Nephron progenitor cell (in vitro differentiated cells): ENCODE results near the gene PATJ.
"Not testable (repeated sequence)": the region's sequence is repeated elsewhere in the genome, so short reads cannot be mapped to it uniquely, and the experiment has no call there.

Experiments
- DNase-seq: peaks from one replicate; pipeline ENCODE4 v3.0.0; 2021
- H3K27ac Mint-ChIP-seq: 2 replicates; pipeline ENCODE4 v1.8.0; 2021; ENCODE audit warnings: mild to moderate bottlenecking, moderate library complexity, mixed read lengths
- H3K27me3 Mint-ChIP-seq: 2 replicates; pipeline ENCODE4 v1.8.0; 2021; ENCODE audit warnings: mild to moderate bottlenecking, low read depth, mixed read lengths; ENCODE audit not compliant: poor library complexity
- H3K36me3 Mint-ChIP-seq: 2 replicates; pipeline ENCODE4 v1.8.0; 2021; ENCODE audit warnings: low read depth, mixed read lengths
- H3K4me1 Mint-ChIP-seq: 2 replicates; pipeline ENCODE4 v1.8.0; 2021; ENCODE audit warnings: mixed read lengths
- H3K4me3 Mint-ChIP-seq: 2 replicates; pipeline ENCODE4 v1.8.0; 2021; ENCODE audit warnings: mild to moderate bottlenecking, moderate library complexity, mixed read lengths
- H3K9me3 Mint-ChIP-seq: 2 replicates; pipeline ENCODE4 v1.8.0; 2021; ENCODE audit warnings: mild to moderate bottlenecking, moderate library complexity, mixed read lengths
- TF ChIP-seq, protein P1 (sequence below): fragments of 200-600 bp; sonication (generic); IDR thresholded peaks from 2 replicates; pipeline ENCODE4 v1.5.0; 2021; ENCODE audit warnings: antibody characterized with exemption

PATJ gene

DNA sequence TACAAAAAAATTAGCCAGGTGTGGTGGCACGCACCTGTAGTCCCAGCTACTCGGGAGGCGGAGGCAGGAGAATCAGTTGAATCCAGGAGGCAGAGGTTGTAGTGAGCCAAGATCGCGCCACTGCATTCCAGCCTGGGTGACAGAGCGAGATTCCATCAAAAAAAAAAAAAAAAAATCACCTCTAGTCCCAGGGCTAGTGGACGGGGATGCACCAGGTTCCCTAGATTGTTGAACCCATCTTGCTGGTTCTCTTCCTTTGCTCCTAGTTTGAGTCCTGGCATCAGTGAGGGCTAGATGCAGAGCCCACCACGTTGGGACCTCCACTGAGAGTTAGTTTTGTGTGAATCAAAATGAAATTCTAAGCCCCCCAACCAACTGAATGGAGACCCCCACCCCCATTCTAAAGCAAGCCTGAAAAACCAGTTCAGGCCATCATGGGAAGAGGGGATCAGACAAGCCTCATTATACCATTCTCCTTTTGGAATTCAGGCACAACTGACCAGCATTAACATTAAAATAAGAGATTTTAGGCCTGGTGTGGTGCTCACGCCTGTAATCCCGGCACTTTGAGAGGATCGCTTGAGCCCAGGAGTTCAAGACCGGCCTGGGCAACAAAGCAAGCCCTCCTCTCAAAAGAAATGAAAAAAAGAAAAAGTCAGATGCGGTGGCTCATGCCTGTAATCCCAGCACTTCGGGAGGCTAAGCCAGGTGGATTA, 434.5 kb downstream of the PATJ start:
- no peak for DNase-seq
- Mint-ChIP-seq H3K27ac (no peak overlapping the region), H3K36me3 (no peaks in the 10 kb centered on the region), H3K4me1 (peaks cover 12% of the 10 kb centered on the region), H3K27me3 (peaks cover 14% of the 10 kb centered on the region), H3K9me3 (no peaks in the 10 kb centered on the region), H3K4me3 (no peak overlapping the region)
- TF ChIP-seq, protein P1, sequence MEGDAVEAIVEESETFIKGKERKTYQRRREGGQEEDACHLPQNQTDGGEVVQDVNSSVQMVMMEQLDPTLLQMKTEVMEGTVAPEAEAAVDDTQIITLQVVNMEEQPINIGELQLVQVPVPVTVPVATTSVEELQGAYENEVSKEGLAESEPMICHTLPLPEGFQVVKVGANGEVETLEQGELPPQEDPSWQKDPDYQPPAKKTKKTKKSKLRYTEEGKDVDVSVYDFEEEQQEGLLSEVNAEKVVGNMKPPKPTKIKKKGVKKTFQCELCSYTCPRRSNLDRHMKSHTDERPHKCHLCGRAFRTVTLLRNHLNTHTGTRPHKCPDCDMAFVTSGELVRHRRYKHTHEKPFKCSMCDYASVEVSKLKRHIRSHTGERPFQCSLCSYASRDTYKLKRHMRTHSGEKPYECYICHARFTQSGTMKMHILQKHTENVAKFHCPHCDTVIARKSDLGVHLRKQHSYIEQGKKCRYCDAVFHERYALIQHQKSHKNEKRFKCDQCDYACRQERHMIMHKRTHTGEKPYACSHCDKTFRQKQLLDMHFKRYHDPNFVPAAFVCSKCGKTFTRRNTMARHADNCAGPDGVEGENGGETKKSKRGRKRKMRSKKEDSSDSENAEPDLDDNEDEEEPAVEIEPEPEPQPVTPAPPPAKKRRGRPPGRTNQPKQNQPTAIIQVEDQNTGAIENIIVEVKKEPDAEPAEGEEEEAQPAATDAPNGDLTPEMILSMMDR, result no peak

DNA sequence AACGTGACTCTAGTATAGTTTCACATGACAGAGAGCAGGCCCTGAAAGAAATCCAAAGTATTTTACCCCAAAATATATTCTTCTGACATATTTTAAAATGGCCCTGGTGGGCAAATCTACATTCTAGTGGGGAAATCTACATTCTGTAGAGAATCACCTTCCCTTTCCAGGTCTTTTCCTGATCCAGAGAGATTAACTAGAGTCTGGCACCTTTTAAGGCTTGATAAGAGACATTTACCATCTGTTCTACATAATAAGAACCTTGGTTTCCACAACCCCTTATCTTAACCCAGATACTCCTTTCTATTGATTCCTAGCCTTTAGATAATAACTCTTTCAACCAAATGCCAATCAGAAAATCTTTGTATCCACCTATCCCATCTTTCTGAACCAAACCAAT, 435.3 kb downstream of the PATJ start:
- TF ChIP-seq, protein P1, result no peak
- Mint-ChIP-seq H3K4me1 (peaks cover 19% of the 10 kb centered on the region), H3K27ac (no peak overlapping the region), H3K27me3 (peaks cover 9% of the 10 kb centered on the region), H3K4me3 (no peak overlapping the region), H3K36me3 (no peaks in the 10 kb centered on the region), H3K9me3 (no peaks in the 10 kb centered on the region)
- DNase-seq, result no peak

DNA sequence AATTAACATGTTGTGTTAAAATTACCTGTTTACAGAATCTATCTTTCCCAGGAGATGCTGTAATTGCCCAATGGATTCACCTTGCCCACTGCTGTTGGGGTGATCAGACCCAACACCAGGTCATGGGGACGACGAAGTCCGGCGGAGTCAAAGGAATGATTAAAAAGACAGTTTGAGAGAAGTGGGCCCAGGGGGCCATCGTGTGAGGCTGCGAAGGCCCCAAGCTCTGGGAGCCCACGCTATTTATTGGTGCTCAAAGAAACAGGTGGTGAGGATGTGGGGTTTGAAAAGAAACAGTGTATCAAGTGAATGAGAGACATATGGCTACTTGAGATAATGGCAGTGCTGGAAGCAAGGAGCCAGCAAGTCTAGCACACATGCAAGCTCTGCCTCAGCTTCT, 436.1 kb downstream of the PATJ start:
- Mint-ChIP-seq H3K36me3 (no peaks in the 10 kb centered on the region), H3K27ac (no peak overlapping the region), H3K9me3 (no peaks in the 10 kb centered on the region), H3K27me3 (peaks cover 9% of the 10 kb centered on the region), H3K4me1 (peaks cover 27% of the 10 kb centered on the region), H3K4me3 (no peak overlapping the region)
- DNase-seq, result no peak
- TF ChIP-seq, protein P1, result no peak

DNA sequence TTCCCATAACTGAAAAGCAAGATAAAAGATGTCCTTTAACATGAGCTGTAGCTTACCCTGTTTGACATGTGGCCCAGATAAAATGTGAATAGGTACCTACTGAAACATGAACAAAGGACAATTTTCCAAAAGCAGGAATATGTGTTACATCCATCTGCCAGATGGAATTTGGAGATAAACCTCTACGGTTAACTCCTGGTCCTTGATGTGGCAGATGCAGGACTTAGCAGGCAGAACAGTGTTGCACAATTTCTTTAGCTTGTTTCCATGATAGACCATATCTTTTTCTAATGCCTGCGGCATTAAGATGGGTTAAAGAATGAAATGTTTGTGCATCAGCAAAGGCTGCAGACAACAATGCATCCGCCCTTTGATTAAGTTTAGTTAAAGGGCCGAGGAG, 437.8 kb downstream of the PATJ start:
- not testable (repeated sequence) for H3K27ac Mint-ChIP-seq, H3K9me3 Mint-ChIP-seq, H3K36me3 Mint-ChIP-seq, H3K4me3 Mint-ChIP-seq, DNase-seq, H3K27me3 Mint-ChIP-seq
- peaks cover 32% of the 10 kb centered on the region for H3K4me1 Mint-ChIP-seq

DNA sequence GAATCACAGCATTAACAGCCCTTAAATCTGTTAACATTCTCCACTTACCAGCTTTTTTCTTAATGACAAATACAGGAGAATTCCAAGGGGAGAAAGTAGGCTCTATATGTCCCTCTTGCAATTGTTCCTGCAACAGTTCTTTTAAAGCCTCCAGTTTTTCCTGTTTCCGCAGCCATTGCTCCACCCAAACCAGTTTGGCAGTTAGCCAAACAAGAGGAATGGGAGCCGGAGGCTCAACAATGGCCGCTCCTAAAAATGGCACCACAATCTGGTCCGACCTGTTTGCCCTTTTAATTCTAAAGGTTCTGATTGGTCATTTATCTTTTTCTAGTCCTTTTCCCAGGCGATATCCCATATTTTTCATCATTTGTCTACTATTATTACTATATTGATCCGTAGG, 438.4 kb downstream of the PATJ start:
- H3K4me1 Mint-ChIP-seq, result peaks cover 32% of the 10 kb centered on the region
- no peaks in the 10 kb centered on the region for H3K36me3 Mint-ChIP-seq
- H3K27me3 Mint-ChIP-seq, result peaks cover 3% of the 10 kb centered on the region
- TF ChIP-seq, protein P1, result no peak
- H3K9me3 Mint-ChIP-seq, result no peaks in the 10 kb centered on the region
- H3K27ac Mint-ChIP-seq, result no peak overlapping the region
- no peak for DNase-seq
- no peak overlapping the region for H3K4me3 Mint-ChIP-seq

DNA sequence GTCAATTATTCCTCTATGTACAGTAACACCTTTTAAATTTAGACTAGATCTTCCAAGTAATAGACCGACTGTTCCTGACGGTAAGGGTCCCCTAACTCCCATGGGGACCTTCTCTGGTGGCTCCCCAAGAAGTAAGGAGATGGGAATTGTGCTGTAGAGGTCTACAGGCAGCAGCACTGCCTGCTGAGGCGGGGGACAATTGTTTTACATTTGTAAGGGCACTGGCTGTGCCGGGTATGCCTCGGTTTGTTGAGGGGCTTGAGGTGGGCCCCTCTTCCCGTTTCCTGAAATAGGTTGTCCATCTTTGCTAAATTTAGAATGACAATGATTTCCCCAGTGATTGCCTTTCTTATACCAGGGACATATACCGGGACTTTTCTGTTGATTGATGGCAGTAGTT, 439.3 kb downstream of the PATJ start:
- no peaks in the 10 kb centered on the region for H3K9me3 Mint-ChIP-seq
- H3K4me3 Mint-ChIP-seq, result no peak overlapping the region
- peaks cover 32% of the 10 kb centered on the region for H3K4me1 Mint-ChIP-seq
- TF ChIP-seq, protein P1, result no peak
- no peak for DNase-seq
- H3K27ac Mint-ChIP-seq, result no peak overlapping the region
- H3K36me3 Mint-ChIP-seq, result no peaks in the 10 kb centered on the region
- peaks cover 3% of the 10 kb centered on the region for H3K27me3 Mint-ChIP-seq

DNA sequence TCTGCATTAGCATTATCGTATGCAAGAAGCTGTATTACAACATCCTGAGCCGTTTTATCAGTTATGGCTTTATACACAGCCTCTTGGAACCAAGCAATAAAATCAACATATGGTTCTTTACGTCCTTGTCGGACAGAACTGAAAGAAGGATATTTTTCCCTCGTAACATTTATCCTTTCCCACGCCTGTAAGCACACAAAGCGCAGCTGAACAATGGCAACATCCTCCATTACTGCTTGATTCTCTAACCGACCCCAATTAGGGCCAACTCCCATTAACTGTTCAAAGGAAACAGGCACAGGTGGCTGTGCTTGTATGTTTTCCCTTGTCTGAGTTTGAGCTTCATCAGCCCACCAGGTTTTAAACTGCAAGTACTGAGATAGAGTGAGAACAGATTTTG, 439.9 kb downstream of the PATJ start:
- H3K36me3 Mint-ChIP-seq, result not testable (repeated sequence)
- H3K4me1 Mint-ChIP-seq, result peaks cover 32% of the 10 kb centered on the region

DNA sequence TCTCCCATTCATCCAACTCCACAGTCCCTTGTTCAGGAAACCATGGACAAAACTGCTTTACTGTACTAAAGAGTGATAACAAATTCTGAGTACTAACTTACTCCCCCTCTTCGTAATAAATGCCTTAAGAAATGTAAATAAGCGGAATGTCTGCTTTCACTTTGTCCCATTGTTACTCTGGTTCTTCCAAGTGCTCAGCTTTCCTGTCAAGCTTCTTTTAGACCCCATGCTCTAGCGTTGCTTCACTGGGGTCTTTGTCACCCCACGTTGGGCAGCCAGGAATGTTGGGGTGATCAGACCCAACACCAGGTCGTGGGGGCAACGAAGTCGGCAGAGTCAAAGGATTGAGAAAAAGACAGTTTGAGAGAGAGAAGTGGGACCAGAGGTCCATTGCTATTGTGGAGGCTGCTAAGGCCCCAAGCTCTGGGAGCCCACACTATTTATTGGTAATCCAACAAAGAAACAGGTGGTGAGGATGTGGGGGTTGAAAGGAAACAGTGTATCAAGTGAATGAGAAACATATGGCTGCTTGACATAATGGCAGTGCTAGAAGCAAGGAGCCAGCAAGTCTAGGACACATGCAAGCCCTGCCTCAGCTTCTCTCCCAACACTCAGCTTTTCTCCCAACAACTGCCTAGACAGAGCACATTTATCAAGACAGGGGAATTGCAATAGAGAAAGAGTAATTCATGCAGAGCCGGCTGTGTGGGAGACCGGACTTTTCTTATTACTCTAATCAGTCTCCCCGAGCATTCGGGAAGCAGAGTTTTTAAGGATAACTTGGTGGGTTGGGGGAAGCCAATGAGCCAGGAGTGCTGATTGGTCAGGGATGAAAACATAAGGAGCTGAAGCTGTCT, 441.1 kb downstream of the PATJ start:
- peaks cover 26% of the 10 kb centered on the region for H3K4me1 Mint-ChIP-seq
- not testable (repeated sequence) for H3K27me3 Mint-ChIP-seq, H3K4me3 Mint-ChIP-seq, H3K9me3 Mint-ChIP-seq, H3K36me3 Mint-ChIP-seq, DNase-seq
- H3K27ac Mint-ChIP-seq, result peak overlapping the region; percentile 68

More for the DNA sequence above, 439.9 kb downstream of the PATJ start:
- not testable (repeated sequence) for H3K27me3 Mint-ChIP-seq, DNase-seq, H3K27ac Mint-ChIP-seq, H3K4me3 Mint-ChIP-seq, H3K9me3 Mint-ChIP-seq
